22Rv1 (cell line): ENCODE results near the gene ATG2B.

ENCODE experiments used
- CTCF ChIP-seq: fragments of 450-650 bp; IDR thresholded peaks from 2 replicates; pipeline ENCODE4 v1.5.1; 2017; ENCODE audit warnings: mild to moderate bottlenecking
- ZFX ChIP-seq: fragments of 450-650 bp; IDR thresholded peaks from 2 replicates; pipeline ENCODE4 v1.6.1; 2017; ENCODE audit warnings: antibody characterized with exemption, borderline replicate concordance

- no peak for TF ChIP-seq CTCF
- no peak for TF ChIP-seq ZFX
Observed at GRCh38 chr14:96252999-96253539, 110.1 kb downstream of the ATG2B start.
